Upper lobe of left lung (tissue), 4 donors: Measurements from ENCODE around the gene NRXN3.

Source experiments
- CTCF ChIP-seq, 6 experiments: fragments of 450-650 bp in 4 of 6; fragments of 200-600 bp in 2 of 6; sonication (generic) in 2 of 6; IDR thresholded peaks; one replicate each; pipeline ENCODE4 v1.5.1; 2016 to 2019; ENCODE audit warnings: antibody characterized with exemption in 6 of 6
- POLR2AphosphoS5 ChIP-seq, 2 donors: sonication (generic); formaldehyde crosslinking; IDR thresholded peaks; one replicate each; pipeline ENCODE4 v1.5.1; 2017; ENCODE audit warnings: antibody characterized with exemption in 2 of 2

- TF ChIP-seq CTCF (IDR thresholded peaks at IDR 0.05) (no peak), POLR2AphosphoS5 (IDR thresholded peaks at IDR 0.05) (no peak)
These were observed 544.5 kb downstream of the NRXN3 start for GRCh38 chr14:78714711-78715110.
